SK-N-SH (cell line): Measurements from ENCODE around the gene SLC66A3. TPM values are rescaled to one million over a fixed set of nuclear protein-coding genes. Genes with fewer than 3 reads are reported as not detected.

ENCODE experiments used
- CTCF ChIA-PET: fragments of 300-600, 350-600 bp; formaldehyde crosslinking; extraction: SDS; loops from one replicate; lab custom pipeline; 2021; lab: Yijun Ruan, JAX
- POLR2A ChIA-PET: fragments of 350-600 bp; sonication (Branson Sonifier 250); formaldehyde crosslinking; extraction: SDS; loops from one replicate; lab custom pipeline; 2020; ENCODE audit warnings: antibody characterized with exemption, inconsistent platforms; lab: Yijun Ruan, JAX
- DNase-seq: peaks from one replicate; pipeline ENCODE4 v3.0.0; 2012
- H2AFZ ChIP-seq: fragments of 200-600 bp; sonication (generic); 2 replicates; pipeline ENCODE4 v1.8.1; 2016; ENCODE audit warnings: antibody characterized with exemption, mild to moderate bottlenecking, low read depth
- H3F3A ChIP-seq: fragments of 200-600 bp; sonication (generic); replicated peaks from 2 replicates; pipeline ENCODE3; 2016; ENCODE audit warnings: antibody characterized with exemption, mild to moderate bottlenecking; ENCODE audit not compliant: insufficient read depth
- H3K27ac ChIP-seq, 2 experiments: fragments of 200-500 bp in 1 of 2; fragments of 200-600 bp in 1 of 2; sonication (Bioruptor generic) in 1 of 2; sonication (generic), shearing (Covaris generic) in 1 of 2; 2 replicates each; pipeline versions ENCODE4 v1.5.1 to v1.6.1; 2014 to 2016; ENCODE audit warnings: low read depth in 2 of 2, inconsistent platforms in 1 of 2, low read length in 1 of 2, mild to moderate bottlenecking in 1 of 2, mixed read lengths in 1 of 2
- H3K27me3 ChIP-seq: fragments of 200-600 bp; sonication (generic), shearing (Covaris generic); 2 replicates; pipeline ENCODE4 v1.6.1; 2016; ENCODE audit warnings: mixed run types; ENCODE audit not compliant: insufficient read depth
- H3K36me3 ChIP-seq, 2 experiments: fragments of 200-500 bp in 1 of 2; fragments of 200-600 bp in 1 of 2; sonication (Bioruptor generic) in 1 of 2; sonication (generic) in 1 of 2; replicated peaks in 1 of 2; 2 replicates each; pipeline versions ENCODE3 to v1.5.1; 2014 to 2016; ENCODE audit warnings: low read length in 1 of 2, mild to moderate bottlenecking in 1 of 2; ENCODE audit not compliant: insufficient read depth in 2 of 2, control insufficient read depth in 1 of 2
- H3K4me1 ChIP-seq, 2 experiments: fragments of 200-500 bp in 1 of 2; fragments of 200-600 bp in 1 of 2; sonication (Bioruptor generic) in 1 of 2; sonication (generic), shearing (Covaris generic) in 1 of 2; 2 replicates each; pipeline versions ENCODE4 v1.5.1 to v1.6.1; 2014 to 2016; ENCODE audit warnings: low read depth in 1 of 2, low read length in 1 of 2, mixed run types in 1 of 2; ENCODE audit not compliant: insufficient read depth in 2 of 2, control insufficient read depth in 1 of 2
- H3K4me2 ChIP-seq: fragments of 200-600 bp; sonication (generic), shearing (Covaris generic); 2 replicates; pipeline ENCODE4 v1.6.1; 2017; ENCODE audit warnings: mixed run types
- H3K4me3 ChIP-seq, 2 experiments: fragments of 200-500 bp in 1 of 2; fragments of 200-600 bp in 1 of 2; sonication (Bioruptor generic) in 1 of 2; sonication (generic), shearing (Covaris generic) in 1 of 2; 2 replicates each; pipeline versions ENCODE4 v1.5.1 to v1.8.1; 2014 to 2016; ENCODE audit warnings: low read depth in 2 of 2, inconsistent platforms in 1 of 2, low read length in 1 of 2, mild to moderate bottlenecking in 1 of 2, mixed read lengths in 1 of 2, moderate library complexity in 1 of 2
- H3K79me2 ChIP-seq: fragments of 200-600 bp; sonication (generic); 2 replicates; pipeline ENCODE4 v1.8.1; 2017; ENCODE audit warnings: mild to moderate bottlenecking; ENCODE audit not compliant: insufficient read depth
- H3K9ac ChIP-seq: fragments of 200-600 bp; sonication (generic); 2 replicates; pipeline ENCODE4 v1.6.1; 2017; ENCODE audit warnings: mixed run types
- H3K9me2 ChIP-seq: fragments of 200-600 bp; sonication (generic); 2 replicates; pipeline ENCODE4 v1.6.1; 2017; ENCODE audit warnings: mixed run types
- H3K9me3 ChIP-seq: fragments of 200-600 bp; sonication (generic); 2 replicates; pipeline ENCODE4 v1.6.1; 2017; ENCODE audit warnings: mixed run types, mild to moderate bottlenecking, moderate library complexity
- H4K20me1 ChIP-seq: fragments of 200-600 bp; sonication (generic); 2 replicates; pipeline ENCODE4 v1.6.1; 2017; ENCODE audit warnings: mild to moderate bottlenecking, mixed run types; ENCODE audit not compliant: insufficient read depth
- CHD2 ChIP-seq: fragments of 150-350 bp; IDR thresholded peaks from 2 replicates; pipeline ENCODE4 v1.6.1; 2018; ENCODE audit warnings: low read length; ENCODE audit not compliant: partially characterized antibody
- CTCF ChIP-seq: fragments of 200-600 bp; sonication (generic); IDR thresholded peaks from 2 replicates; pipeline ENCODE4 v1.6.1; 2017; ENCODE audit warnings: antibody characterized with exemption, mild to moderate bottlenecking, moderate library complexity
- FOSL2 ChIP-seq: IDR thresholded peaks from 2 replicates; pipeline ENCODE4 v1.4.0; 2012; ENCODE audit warnings: low read depth, mild to moderate bottlenecking, moderate library complexity, borderline replicate concordance
- FOXJ3 ChIP-seq: sonication (generic); formaldehyde crosslinking; IDR thresholded peaks from 2 replicates; pipeline ENCODE4 v1.5.1; 2020; ENCODE audit warnings: mild to moderate bottlenecking, missing genetic modification reagents
- FOXM1 ChIP-seq: IDR thresholded peaks from 2 replicates; pipeline ENCODE4 v1.4.0; 2012; ENCODE audit warnings: low read depth, mild to moderate bottlenecking
- MEF2A ChIP-seq: IDR thresholded peaks from 2 replicates; pipeline ENCODE4 v1.4.0; 2012; ENCODE audit warnings: low read depth, borderline replicate concordance
- MXI1 ChIP-seq: IDR thresholded peaks from 2 replicates; pipeline ENCODE4 v1.6.1; 2012; ENCODE audit warnings: mild to moderate bottlenecking, low read depth, low read length, improper control_type of control experiment
- NFIC ChIP-seq: IDR thresholded peaks from 2 replicates; pipeline ENCODE4 v1.4.0; 2012; ENCODE audit warnings: borderline replicate concordance
- POLR2AphosphoS5 ChIP-seq: IDR thresholded peaks from 2 replicates; pipeline ENCODE4 v1.6.1; 2012; ENCODE audit warnings: low read depth, low read length
- RAD21 ChIP-seq: IDR thresholded peaks from 2 replicates; pipeline ENCODE4 v1.6.1; 2012; ENCODE audit warnings: mild to moderate bottlenecking, low read length
- RXRA ChIP-seq: IDR thresholded peaks from 2 replicates; pipeline ENCODE4 v1.4.0; 2012; ENCODE audit warnings: low read depth, mild to moderate bottlenecking, borderline replicate concordance
- SMC3 ChIP-seq: IDR thresholded peaks from 2 replicates; pipeline ENCODE4 v1.6.1; 2012; ENCODE audit warnings: low read depth, low read length, improper control_type of control experiment
- TAF1 ChIP-seq: IDR thresholded peaks from 2 replicates; pipeline ENCODE4 v1.6.1; 2012; ENCODE audit warnings: low read depth, mild to moderate bottlenecking, low read length, moderate library complexity, borderline replicate concordance
- TCF12 ChIP-seq: IDR thresholded peaks from 2 replicates; pipeline ENCODE4 v1.4.0; 2012
- TEAD4 ChIP-seq: IDR thresholded peaks from 2 replicates; pipeline ENCODE4 v1.4.0; 2012; ENCODE audit warnings: mild to moderate bottlenecking, borderline replicate concordance; ENCODE audit not compliant: insufficient read depth
- USF2 ChIP-seq: fragments of 150-350 bp; IDR thresholded peaks from 2 replicates; pipeline ENCODE4 v1.6.1; 2017; ENCODE audit warnings: antibody characterized with exemption, low read length, low read depth, borderline replicate concordance
- YY1 ChIP-seq: IDR thresholded peaks from 2 replicates; pipeline ENCODE4 v1.4.0; 2012; ENCODE audit warnings: low read depth, mild to moderate bottlenecking
- WGBS: methylation state at CpG from one replicate; pipeline ENCODE4 v1.1.6; 2017; ENCODE audit warnings: low lambda C conversion rate; 5-methylcytosine and 5-hydroxymethylcytosine counted together
- polyA plus RNA-seq, 3 experiments: library from polyadenylated mRNA; depleted of rRNA; stranded (reverse); fragments of >200 nt; gene quantifications; 2 replicates each; pipeline ENCODE4 v1.2.3, GENCODE V29; 2012
- TF ChIP-seq, protein P1 (sequence below): IDR thresholded peaks from 2 replicates; pipeline ENCODE4 v1.4.0; 2012; ENCODE audit warnings: low read depth, borderline replicate concordance
- TF ChIP-seq, protein P2 (sequence below): IDR thresholded peaks from 2 replicates; pipeline ENCODE4; 2012
- TF ChIP-seq, protein P3 (sequence below): IDR thresholded peaks from 2 replicates; pipeline ENCODE4 v1.4.0; 2012; ENCODE audit warnings: low read depth, borderline replicate concordance

SLC66A3 gene
- polyA plus RNA-seq, 1 of the 3 experiments (the other 2 are of a cell fraction): 49.0 TPM

GRCh38 chr2:11123856-11124759, 31.2 kb upstream of the SLC66A3 start:
- Histone ChIP-seq H3K4me3 (no peak overlapping the region; a peak in 1 of 4 replicates), H3K9me2 (no peaks in the 10 kb centered on the region), H3K4me2 (no peak overlapping the region), H3K79me2 (no peaks in the 10 kb centered on the region), H3K4me1 (no peaks in the 10 kb centered on the region; a peak in 1 of 4 replicates), H3K27ac (no peak overlapping the region), H3K36me3 (no peaks in the 10 kb centered on the region), H3K9me3 (no peaks in the 10 kb centered on the region), H3K27me3 (no peaks in the 10 kb centered on the region), H3K9ac (no peak overlapping the region), H3F3A (peaks cover 2% of the 10 kb centered on the region), H2AFZ (no peak overlapping the region), H4K20me1 (no peaks in the 10 kb centered on the region)
- 46% methylated on average over 28 of the region's 41 CpGs for WGBS
- ChIA-PET CTCF (interaction anchor here (0.6 to 20.8 kb wide), 96 partner anchors 9 to 434 kb away, joined by 3 to 666 read pairs (median 4); partner anchors contain the start of genes KCNF1 and PDIA6), POLR2A (interaction anchor here (0.9 to 2.2 kb wide), 2 partner anchors 9 to 292 kb away, joined by 3 to 9 read pairs; a partner anchor contains a TSS)
- TF ChIP-seq FOXM1 (no peak), RAD21 (peak; percentile 95), CTCF (peak; percentile 97), TAF1 (no peak), SMC3 (peak; percentile 98), YY1 (peak; percentile 87), MXI1 (peak; percentile 43; the same call in 1 of the 2 replicates)
- TF ChIP-seq, protein P1, sequence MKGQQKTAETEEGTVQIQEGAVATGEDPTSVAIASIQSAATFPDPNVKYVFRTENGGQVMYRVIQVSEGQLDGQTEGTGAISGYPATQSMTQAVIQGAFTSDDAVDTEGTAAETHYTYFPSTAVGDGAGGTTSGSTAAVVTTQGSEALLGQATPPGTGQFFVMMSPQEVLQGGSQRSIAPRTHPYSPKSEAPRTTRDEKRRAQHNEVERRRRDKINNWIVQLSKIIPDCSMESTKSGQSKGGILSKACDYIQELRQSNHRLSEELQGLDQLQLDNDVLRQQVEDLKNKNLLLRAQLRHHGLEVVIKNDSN: no peak
- DNase-seq: peak; percentile 92

- H3K4me3 ChIP-seq: no peak overlapping the region
- H3K9me2 ChIP-seq: no peaks in the 10 kb centered on the region
- no peak for DNase-seq
- POLR2A ChIA-PET: interaction anchor here (0.9 to 2.2 kb wide), 2 partner anchors 8 to 292 kb away, joined by 3 to 9 read pairs; a partner anchor contains a TSS
- H3K36me3 ChIP-seq: no peaks in the 10 kb centered on the region
- peaks cover 8% of the 10 kb centered on the region for H3F3A ChIP-seq
- H3K9ac ChIP-seq: no peak overlapping the region
- H3K4me2 ChIP-seq: no peak overlapping the region
- H3K4me1 ChIP-seq: peaks cover 0 to 3% of the 10 kb centered on the region in 2 experiments; a peak in 1 of 4 replicates
- 56% methylated on average over 3 of the region's 3 CpGs for WGBS
- no peaks in the 10 kb centered on the region for H3K27me3 ChIP-seq
- no peak overlapping the region for H3K27ac ChIP-seq
- no peaks in the 10 kb centered on the region for H4K20me1 ChIP-seq
- no peaks in the 10 kb centered on the region for H3K79me2 ChIP-seq
- H3K9me3 ChIP-seq: no peaks in the 10 kb centered on the region
- CTCF ChIA-PET: interaction anchor here (0.6 to 20.8 kb wide), 82 partner anchors 8 to 385 kb away, joined by 3 to 666 read pairs (median 5); partner anchors contain the start of genes KCNF1 and PDIA6
- no peak overlapping the region for H2AFZ ChIP-seq
- TF ChIP-seq RXRA (no peak), FOXJ3 (CRISPR knock-in tag) (no peak), NFIC (no peak), CHD2 (no peak), USF2 (no peak), RAD21 (no peak), FOSL2 (no peak), MEF2A (no peak), TCF12 (no peak), YY1 (no peak), TEAD4 (no peak), POLR2AphosphoS5 (no peak), TAF1 (no peak)
- TF ChIP-seq, protein P2, sequence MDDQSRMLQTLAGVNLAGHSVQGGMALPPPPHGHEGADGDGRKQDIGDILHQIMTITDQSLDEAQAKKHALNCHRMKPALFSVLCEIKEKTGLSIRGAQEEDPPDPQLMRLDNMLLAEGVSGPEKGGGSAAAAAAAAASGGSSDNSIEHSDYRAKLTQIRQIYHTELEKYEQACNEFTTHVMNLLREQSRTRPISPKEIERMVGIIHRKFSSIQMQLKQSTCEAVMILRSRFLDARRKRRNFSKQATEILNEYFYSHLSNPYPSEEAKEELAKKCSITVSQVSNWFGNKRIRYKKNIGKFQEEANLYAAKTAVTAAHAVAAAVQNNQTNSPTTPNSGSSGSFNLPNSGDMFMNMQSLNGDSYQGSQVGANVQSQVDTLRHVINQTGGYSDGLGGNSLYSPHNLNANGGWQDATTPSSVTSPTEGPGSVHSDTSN: no peak
- TF ChIP-seq, protein P3, sequence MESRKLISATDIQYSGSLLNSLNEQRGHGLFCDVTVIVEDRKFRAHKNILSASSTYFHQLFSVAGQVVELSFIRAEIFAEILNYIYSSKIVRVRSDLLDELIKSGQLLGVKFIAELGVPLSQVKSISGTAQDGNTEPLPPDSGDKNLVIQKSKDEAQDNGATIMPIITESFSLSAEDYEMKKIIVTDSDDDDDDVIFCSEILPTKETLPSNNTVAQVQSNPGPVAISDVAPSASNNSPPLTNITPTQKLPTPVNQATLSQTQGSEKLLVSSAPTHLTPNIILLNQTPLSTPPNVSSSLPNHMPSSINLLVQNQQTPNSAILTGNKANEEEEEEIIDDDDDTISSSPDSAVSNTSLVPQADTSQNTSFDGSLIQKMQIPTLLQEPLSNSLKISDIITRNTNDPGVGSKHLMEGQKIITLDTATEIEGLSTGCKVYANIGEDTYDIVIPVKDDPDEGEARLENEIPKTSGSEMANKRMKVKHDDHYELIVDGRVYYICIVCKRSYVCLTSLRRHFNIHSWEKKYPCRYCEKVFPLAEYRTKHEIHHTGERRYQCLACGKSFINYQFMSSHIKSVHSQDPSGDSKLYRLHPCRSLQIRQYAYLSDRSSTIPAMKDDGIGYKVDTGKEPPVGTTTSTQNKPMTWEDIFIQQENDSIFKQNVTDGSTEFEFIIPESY: no peak
Observed at GRCh38 chr2:11124760-11125068, 30.6 kb upstream of the SLC66A3 start.
